ENCODE data around the gene HVCN1. TPM values are rescaled to one million over a fixed set of nuclear protein-coding genes. Genes with fewer than 3 reads are reported as not detected.

HVCN1 gene
- total RNA-seq, 5 donors from 2014 or later (not counting 1 experiment from before 2014, with no cell fraction given): 5.6 to 18.7 (median 14.2) TPM

DNA sequence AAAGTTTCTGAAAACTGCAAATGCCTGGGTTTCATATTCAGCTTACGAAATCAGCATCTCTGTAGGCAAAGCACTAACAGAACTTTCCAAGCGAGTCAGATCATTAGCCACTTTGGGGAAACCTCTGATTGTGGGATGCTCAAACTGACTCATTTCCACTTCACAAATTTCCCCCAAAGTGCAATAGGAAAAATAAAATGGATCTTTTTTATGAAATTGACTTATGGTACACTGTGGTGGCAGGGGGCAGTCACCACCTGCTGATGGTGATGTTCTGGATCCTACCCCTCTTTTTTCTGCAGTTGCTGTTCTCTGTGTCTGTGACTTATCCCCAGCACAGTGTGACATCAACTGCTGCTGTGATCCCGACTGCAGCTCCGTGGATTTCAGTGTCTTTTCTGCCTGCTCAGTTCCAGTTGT lies 69.4 kb downstream of the HVCN1 start:
- Mint-ChIP-seq H3K27ac (no peak overlapping the region), H3K4me1 (peaks cover 0 to 3% (median under 1%) of the 10 kb centered on the region in 3 donors), H3K27me3 (no peaks in the 10 kb centered on the region), H3K9me3 (no peaks in the 10 kb centered on the region), H3K4me3 (no peak overlapping the region), H3K36me3 (no peaks in the 10 kb centered on the region)
- Histone ChIP-seq H3K4me1 (ENCODE audit: control insufficient read depth in 1 of 2, extremely low read depth in 1 of 2, insufficient read depth in 2 of 2, low read length in 2 of 2) (peaks cover 0 to under 1% of the 10 kb centered on the region in 2 experiments), H3K36me3 (ENCODE audit: control insufficient read depth in 2 of 2, extremely low read depth in 1 of 2, insufficient read depth in 1 of 2, low read length in 1 of 2) (no peaks in the 10 kb centered on the region), H3K27ac (ENCODE audit: low read length) (no peak overlapping the region), H3K27me3 (replicated peaks in 1 of 2; ENCODE audit: control insufficient read depth in 2 of 2, extremely low read depth in 1 of 2, insufficient read depth in 2 of 2, low read length in 1 of 2) (no peaks in the 10 kb centered on the region), H3K9me3 (no peaks in the 10 kb centered on the region), H3K4me3 (ENCODE audit: control insufficient read depth in 1 of 2, extremely low read depth in 1 of 2, low read length in 1 of 2) (no peak overlapping the region)
- 64% methylated on average over 2 of the region's 4 CpGs for WGBS (ENCODE audit: insufficient coverage)
- ATAC-seq (replicated peaks in 1 of 4): peak in 2 of 4 experiments; percentile 35 to 55
- CTCF ChIA-PET: interaction anchor here in 1 of 2 donors (1.4 kb wide), 1 partner anchor 78 kb away, joined by 3 read pairs; no protein-coding TSS in a partner anchor
- DNase-seq: peak in 2 of 35 experiments; percentile 7 to 39
- POLR2A ChIA-PET: interaction anchor here in 1 of 2 donors (0.6 kb wide), 1 partner anchor 741 kb away, joined by 4 read pairs; no protein-coding TSS in a partner anchor

DNA sequence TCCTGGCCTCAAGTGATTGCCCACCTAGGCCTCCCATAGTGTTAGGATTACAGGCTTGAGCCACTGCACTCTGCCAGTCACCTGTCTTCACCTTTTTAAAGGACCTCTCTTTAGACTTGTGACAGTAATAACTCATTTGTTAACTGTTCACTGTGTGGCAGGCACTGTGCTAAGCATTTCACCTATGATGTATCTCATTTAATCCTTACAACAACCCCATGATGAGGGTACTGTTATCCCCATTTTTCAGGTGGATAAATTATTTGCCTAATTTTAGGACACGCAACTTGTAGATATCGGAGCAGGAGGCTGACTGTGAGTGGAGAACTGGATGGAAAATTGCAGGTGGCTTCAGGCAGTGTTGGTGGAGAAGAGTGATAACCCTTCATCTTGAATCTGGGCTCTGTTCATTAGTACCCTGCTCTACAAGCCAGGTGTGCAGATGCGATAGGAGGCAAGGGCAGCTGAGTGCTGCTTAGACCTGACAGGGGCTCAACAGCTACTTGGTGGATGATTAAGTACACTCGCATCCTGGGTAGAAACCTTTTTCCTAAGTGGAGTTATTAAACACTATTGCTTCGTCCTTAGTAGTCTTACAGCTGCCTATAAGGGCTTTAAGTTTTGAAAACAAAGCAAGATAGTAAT lies 72.3 kb downstream of the HVCN1 start:
- no peak overlapping the region for H3K27ac Mint-ChIP-seq
- POLR2A ChIA-PET: no interaction called here
- no peak for ATAC-seq (replicated peaks in 1 of 4)

DNA sequence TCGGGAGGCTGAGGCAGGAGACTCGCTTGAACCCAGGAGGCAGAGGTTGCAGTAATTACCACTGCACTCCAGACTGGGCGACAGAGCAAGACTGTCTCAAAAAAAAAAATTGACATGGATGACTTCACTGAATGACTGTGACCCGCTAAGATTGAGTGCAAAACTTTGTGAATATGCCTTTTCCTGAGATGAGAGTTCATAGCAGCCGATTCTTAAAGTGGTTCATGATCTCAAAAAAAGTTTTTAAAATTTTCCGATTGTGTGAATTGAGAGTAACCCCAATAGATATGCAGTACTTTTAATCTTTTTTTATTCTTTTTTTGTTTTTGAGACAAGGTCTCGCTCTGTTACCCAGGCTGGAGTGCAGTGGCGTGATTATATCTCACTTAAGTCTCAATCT lies 73.7 kb downstream of the HVCN1 start:
- H3K4me3 Mint-ChIP-seq: peak overlapping the region in 2 of 3 donors; percentile 31 to 36
- Histone ChIP-seq H3K9me3 (no peaks in the 10 kb centered on the region), H3K4me1 (ENCODE audit: control insufficient read depth in 1 of 2, extremely low read depth in 1 of 2, insufficient read depth in 2 of 2, low read length in 2 of 2) (peaks cover 0 to 13% of the 10 kb centered on the region in 2 experiments), H3K27ac (ENCODE audit: low read length) (no peak overlapping the region), H3K36me3 (ENCODE audit: control insufficient read depth in 2 of 2, extremely low read depth in 1 of 2, insufficient read depth in 1 of 2, low read length in 1 of 2) (no peaks in the 10 kb centered on the region), H3K4me3 (ENCODE audit: control insufficient read depth in 1 of 2, extremely low read depth in 1 of 2, low read length in 1 of 2) (no peak overlapping the region), H3K27me3 (replicated peaks in 1 of 2; ENCODE audit: control insufficient read depth in 2 of 2, extremely low read depth in 1 of 2, insufficient read depth in 2 of 2, low read length in 1 of 2) (no peaks in the 10 kb centered on the region)
- ChIA-PET POLR2A (no interaction called here), CTCF (interaction anchor here (0.6 to 1.1 kb wide), 3 partner anchors 15 to 1395 kb away, joined by 3 read pairs; partner anchors contain the start of gene FAM216A (in 1 of the 2))
- no peaks in the 10 kb centered on the region for H3K36me3 Mint-ChIP-seq
- no peak overlapping the region for H3K27ac Mint-ChIP-seq
- no peaks in the 10 kb centered on the region for H3K9me3 Mint-ChIP-seq
- ATAC-seq (replicated peaks in 1 of 4) (no peak), DNase-seq (no peak)
- H3K4me1 Mint-ChIP-seq: peaks cover 0 to 10% (median 8%) of the 10 kb centered on the region in 3 donors
- 87% methylated on average over 4 of the region's 8 CpGs for WGBS (ENCODE audit: insufficient coverage)
- no peaks in the 10 kb centered on the region for H3K27me3 Mint-ChIP-seq

More for the DNA sequence above, 72.3 kb downstream of the HVCN1 start:
- peaks cover 0 to 8% (median 4%) of the 10 kb centered on the region in 3 donors for H3K4me1 Mint-ChIP-seq
- no peaks in the 10 kb centered on the region for H3K36me3 Mint-ChIP-seq
- Histone ChIP-seq H3K4me3 (ENCODE audit: control insufficient read depth in 1 of 2, extremely low read depth in 1 of 2, low read length in 1 of 2) (no peak overlapping the region), H3K36me3 (ENCODE audit: control insufficient read depth in 2 of 2, extremely low read depth in 1 of 2, insufficient read depth in 1 of 2, low read length in 1 of 2) (no peaks in the 10 kb centered on the region), H3K27ac (ENCODE audit: low read length) (no peak overlapping the region), H3K27me3 (replicated peaks in 1 of 2; ENCODE audit: control insufficient read depth in 2 of 2, extremely low read depth in 1 of 2, insufficient read depth in 2 of 2, low read length in 1 of 2) (no peaks in the 10 kb centered on the region), H3K9me3 (no peaks in the 10 kb centered on the region), H3K4me1 (ENCODE audit: control insufficient read depth in 1 of 2, extremely low read depth in 1 of 2, insufficient read depth in 2 of 2, low read length in 2 of 2) (peaks cover 0 to 13% of the 10 kb centered on the region in 2 experiments)
- no peaks in the 10 kb centered on the region for H3K27me3 Mint-ChIP-seq
- H3K9me3 Mint-ChIP-seq: no peaks in the 10 kb centered on the region
- DNase-seq: no peak
- WGBS (ENCODE audit: insufficient coverage): 80% methylated on average over 1 of the region's 5 CpGs
- CTCF ChIA-PET: interaction anchor here in 1 of 2 donors (0.5 to 0.6 kb wide), 2 partner anchors 17 to 168 kb away, joined by 4 to 6 read pairs; no protein-coding TSS in a partner anchor
- no peak overlapping the region for H3K4me3 Mint-ChIP-seq

DNA sequence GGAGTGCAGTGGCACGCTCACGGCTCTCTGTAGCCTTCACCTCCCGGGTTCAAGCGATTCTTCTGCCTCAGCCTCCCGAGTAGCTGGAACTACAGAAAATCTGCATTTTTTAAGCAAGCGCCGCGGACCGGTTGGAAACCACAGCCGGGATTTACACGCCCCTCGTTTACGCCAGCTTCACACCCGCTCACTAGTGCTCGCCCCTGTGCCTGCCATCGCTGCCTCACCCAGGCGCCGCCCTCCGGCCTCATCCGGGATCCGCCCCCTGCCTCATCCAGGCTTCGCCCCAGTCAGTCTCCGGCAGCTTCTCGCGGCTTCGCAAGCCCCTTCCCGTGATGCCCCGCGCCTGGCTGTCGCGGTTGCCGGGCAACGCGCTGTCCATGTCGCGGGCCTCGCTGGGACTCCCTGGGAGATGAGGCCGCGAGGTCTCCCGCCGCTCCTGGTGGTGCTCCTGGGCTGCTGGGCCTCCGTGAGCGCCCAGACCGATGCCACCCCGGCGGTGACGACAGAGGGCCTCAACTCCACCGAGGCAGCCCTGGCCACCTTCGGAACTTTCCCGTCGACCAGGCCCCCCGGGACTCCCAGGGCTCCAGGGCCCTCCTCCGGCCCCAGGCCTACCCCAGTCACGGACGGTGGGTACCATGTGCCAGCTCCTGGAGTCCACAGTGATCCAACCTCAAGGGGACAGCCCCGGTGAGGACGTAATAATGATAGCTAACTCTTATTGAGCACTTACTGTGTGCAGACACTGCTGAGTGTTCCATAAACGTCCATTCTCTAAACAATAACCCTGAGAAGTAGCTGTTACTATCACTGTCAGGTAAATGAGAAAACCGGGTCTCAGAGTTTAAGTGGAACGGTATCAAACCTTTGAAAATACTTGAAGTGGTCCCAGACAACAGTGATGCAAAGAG lies 74.9 kb downstream of the HVCN1 start, which contains the start of gene TCTN1:
Gene TCTN1 (plus strand): TSS at position 359 of the 914 bp plus-strand sequence. CDS start 54 bp downstream, at position 413.
- Mint-ChIP-seq H3K4me3 (peak within 1 kb of the TSS; percentile 75 to 83 (median 83)), H3K9me3 (no peaks in the 10 kb centered on the region), H3K36me3 (no peaks in the 10 kb centered on the region), H3K27me3 (no peaks in the 10 kb centered on the region), H3K4me1 (peaks cover 0 to 10% (median 8%) of the 10 kb centered on the region in 3 donors), H3K27ac (peak within 1 kb of the TSS; percentile 78 to 87)
- ChIA-PET CTCF (interaction anchor here (0.5 to 2.2 kb wide), 13 partner anchors 12 to 213 kb away, joined by 3 to 17 read pairs (median 4); partner anchors contain the start of genes ARPC3 (in 1 of the 2) and FAM216A (in 1 of the 2)), POLR2A (interaction anchor here (0.6 to 0.9 kb wide), 7 partner anchors 13 to 164 kb away, joined by 3 to 8 read pairs (median 4); partner anchors contain the start of gene ARPC3 (in 1 of the 2))
- Histone ChIP-seq H3K27ac (ENCODE audit: low read length) (peak within 1 kb of the TSS; percentile 57), H3K36me3 (ENCODE audit: control insufficient read depth in 2 of 2, extremely low read depth in 1 of 2, insufficient read depth in 1 of 2, low read length in 1 of 2) (no peaks in the 10 kb centered on the region), H3K9me3 (no peaks in the 10 kb centered on the region), H3K27me3 (replicated peaks in 1 of 2; ENCODE audit: control insufficient read depth in 2 of 2, extremely low read depth in 1 of 2, insufficient read depth in 2 of 2, low read length in 1 of 2) (no peaks in the 10 kb centered on the region), H3K4me1 (ENCODE audit: control insufficient read depth in 1 of 2, extremely low read depth in 1 of 2, insufficient read depth in 2 of 2, low read length in 2 of 2) (peaks cover 0 to 13% of the 10 kb centered on the region in 2 experiments), H3K4me3 (ENCODE audit: control insufficient read depth in 1 of 2, extremely low read depth in 1 of 2, low read length in 1 of 2) (peak within 1 kb of the TSS; percentile 68)
- DNase-seq: peak; percentile 90 to 98 (median 94)
- peak; percentile 99 to 100 (median 100) for ATAC-seq (replicated peaks in 1 of 4)
- WGBS (ENCODE audit: insufficient coverage): 4% methylated on average over 55 of the region's 60 CpGs

DNA sequence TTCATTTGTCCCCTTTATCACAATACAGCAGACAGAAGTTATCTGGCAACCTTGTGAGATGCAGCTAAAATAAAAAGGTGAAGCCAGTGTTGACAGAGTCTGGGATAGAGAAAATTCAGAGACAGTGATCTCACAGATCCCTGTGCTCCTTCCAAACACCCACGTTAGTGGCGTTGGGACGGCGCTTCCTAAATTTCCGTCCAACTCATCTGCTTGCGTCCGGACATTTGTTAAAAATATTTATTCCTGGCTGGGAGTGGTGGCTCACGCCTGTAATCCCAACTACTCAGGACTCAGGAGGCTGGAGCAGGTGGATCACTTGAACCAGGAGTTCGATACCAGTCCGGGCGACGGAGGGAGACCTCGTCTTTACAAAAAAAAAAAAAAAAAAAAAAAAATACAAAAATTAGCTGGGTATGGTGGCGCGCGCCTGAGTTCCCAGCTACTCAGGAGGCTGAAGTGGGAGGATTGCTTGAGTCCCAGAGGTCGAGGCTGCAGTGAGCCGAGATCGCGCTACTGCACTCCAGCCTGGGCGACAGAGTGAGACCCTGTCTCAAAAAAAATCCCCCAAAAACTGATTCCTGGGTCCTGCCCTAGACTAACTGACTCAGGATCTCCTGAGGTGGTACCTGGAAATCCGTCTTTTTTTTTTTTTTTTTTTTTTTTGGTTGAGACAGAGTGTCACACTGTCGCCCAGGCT lies 75.7 kb downstream of the HVCN1 start:
- POLR2A ChIA-PET: interaction anchor here (0.6 to 0.9 kb wide), 7 partner anchors 12 to 163 kb away, joined by 3 to 8 read pairs (median 4); partner anchors contain the start of gene ARPC3 (in 1 of the 2)
- H3K27ac Mint-ChIP-seq: peak overlapping the region; percentile 78 to 87
- Histone ChIP-seq H3K4me3 (ENCODE audit: control insufficient read depth in 1 of 2, extremely low read depth in 1 of 2, low read length in 1 of 2) (peak overlapping the region; percentile 68), H3K27ac (ENCODE audit: low read length) (peak overlapping the region; percentile 57), H3K27me3 (replicated peaks in 1 of 2; ENCODE audit: control insufficient read depth in 2 of 2, extremely low read depth in 1 of 2, insufficient read depth in 2 of 2, low read length in 1 of 2) (no peaks in the 10 kb centered on the region), H3K36me3 (ENCODE audit: control insufficient read depth in 2 of 2, extremely low read depth in 1 of 2, insufficient read depth in 1 of 2, low read length in 1 of 2) (no peaks in the 10 kb centered on the region), H3K9me3 (no peaks in the 10 kb centered on the region), H3K4me1 (ENCODE audit: control insufficient read depth in 1 of 2, extremely low read depth in 1 of 2, insufficient read depth in 2 of 2, low read length in 2 of 2) (peaks cover 0 to 13% of the 10 kb centered on the region in 2 experiments)
- ATAC-seq (replicated peaks in 1 of 4) (no peak), DNase-seq (no peak)
- no peaks in the 10 kb centered on the region for H3K27me3 Mint-ChIP-seq
- no peaks in the 10 kb centered on the region for H3K36me3 Mint-ChIP-seq
- WGBS (ENCODE audit: insufficient coverage): 27% methylated on average over 3 of the region's 23 CpGs
- H3K4me1 Mint-ChIP-seq: peaks cover 0 to 10% (median 8%) of the 10 kb centered on the region in 3 donors
- H3K4me3 Mint-ChIP-seq: peak overlapping the region; percentile 75 to 83 (median 83)
- CTCF ChIA-PET: interaction anchor here (0.6 to 2.2 kb wide), 8 partner anchors 11 to 214 kb away, joined by 3 to 17 read pairs (median 4); partner anchors contain the start of gene ARPC3 (in 1 of the 2)
- H3K9me3 Mint-ChIP-seq: no peaks in the 10 kb centered on the region
